Measurements from ENCODE around the gene CCND1. TPM values are rescaled to one million over a fixed set of nuclear protein-coding genes. Genes with fewer than 3 reads are reported as not detected.

The CCND1 gene
- total and polyA plus RNA-seq, 7 experiments from 2014 or later = 0.26 to 4.9 (median 0.84) TPM

DNA sequence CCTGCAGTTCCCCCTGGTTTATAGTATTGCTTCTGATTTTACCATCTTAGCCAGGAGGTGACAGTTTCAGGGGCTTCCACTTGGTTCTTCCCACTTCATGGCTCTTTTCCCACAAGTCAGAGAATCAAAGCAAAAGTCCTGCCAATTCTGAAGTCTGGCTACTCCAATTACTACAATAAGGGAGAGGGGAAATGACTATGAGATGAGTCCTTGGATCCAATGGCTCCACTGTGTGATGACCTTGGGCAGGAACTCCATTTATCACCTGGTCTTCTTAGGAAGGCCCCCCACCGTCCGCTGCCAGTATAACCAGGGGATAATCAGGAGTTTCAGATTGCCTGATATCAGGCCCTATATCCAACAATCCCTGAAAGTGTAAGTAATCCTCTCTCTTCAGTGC lies 31.6 kb upstream of the CCND1 start:
- CTCF ChIA-PET = no interaction called here
- peaks cover 4 to 22% (median 18%) of the 10 kb centered on the region in 5 donors for H3K27me3 Mint-ChIP-seq
- H3K9me3 Mint-ChIP-seq = peaks cover 0 to 27% (median 13%) of the 10 kb centered on the region in 11 donors
- no peak overlapping the region for H3K27ac Mint-ChIP-seq
- H3K36me3 Mint-ChIP-seq = peaks cover 0 to 12% (median 0%) of the 10 kb centered on the region in 5 donors
- POLR2A ChIA-PET = no interaction called here
- no peak overlapping the region for H3K4me3 Mint-ChIP-seq
- no peaks in the 10 kb centered on the region for H3K4me1 Mint-ChIP-seq
- no peak for DNase-seq
- no peak for ATAC-seq
- Histone ChIP-seq H3K4me1 (ENCODE audit: control insufficient read depth in 2 of 2, insufficient read depth in 2 of 2, low read length in 2 of 2) (no peaks in the 10 kb centered on the region), H3K27me3 (ENCODE audit: control insufficient read depth in 2 of 2, insufficient read depth in 2 of 2, low read length in 2 of 2) (no peaks in the 10 kb centered on the region), H3K4me3 (ENCODE audit: low read length) (no peak overlapping the region), H3K36me3 (ENCODE audit: control insufficient read depth in 2 of 3, insufficient read depth in 3 of 3, low read length in 3 of 3) (no peaks in the 10 kb centered on the region), H3K9me3 (ENCODE audit: control insufficient read depth in 2 of 3, low read length in 3 of 3) (peaks cover 0 to 12% (median 0%) of the 10 kb centered on the region in 3 experiments), H3K27ac (ENCODE audit: low read depth, low read length) (no peak overlapping the region)
- intact Hi-C loops (cut with micrococcal nuclease) = no loop called here

DNA sequence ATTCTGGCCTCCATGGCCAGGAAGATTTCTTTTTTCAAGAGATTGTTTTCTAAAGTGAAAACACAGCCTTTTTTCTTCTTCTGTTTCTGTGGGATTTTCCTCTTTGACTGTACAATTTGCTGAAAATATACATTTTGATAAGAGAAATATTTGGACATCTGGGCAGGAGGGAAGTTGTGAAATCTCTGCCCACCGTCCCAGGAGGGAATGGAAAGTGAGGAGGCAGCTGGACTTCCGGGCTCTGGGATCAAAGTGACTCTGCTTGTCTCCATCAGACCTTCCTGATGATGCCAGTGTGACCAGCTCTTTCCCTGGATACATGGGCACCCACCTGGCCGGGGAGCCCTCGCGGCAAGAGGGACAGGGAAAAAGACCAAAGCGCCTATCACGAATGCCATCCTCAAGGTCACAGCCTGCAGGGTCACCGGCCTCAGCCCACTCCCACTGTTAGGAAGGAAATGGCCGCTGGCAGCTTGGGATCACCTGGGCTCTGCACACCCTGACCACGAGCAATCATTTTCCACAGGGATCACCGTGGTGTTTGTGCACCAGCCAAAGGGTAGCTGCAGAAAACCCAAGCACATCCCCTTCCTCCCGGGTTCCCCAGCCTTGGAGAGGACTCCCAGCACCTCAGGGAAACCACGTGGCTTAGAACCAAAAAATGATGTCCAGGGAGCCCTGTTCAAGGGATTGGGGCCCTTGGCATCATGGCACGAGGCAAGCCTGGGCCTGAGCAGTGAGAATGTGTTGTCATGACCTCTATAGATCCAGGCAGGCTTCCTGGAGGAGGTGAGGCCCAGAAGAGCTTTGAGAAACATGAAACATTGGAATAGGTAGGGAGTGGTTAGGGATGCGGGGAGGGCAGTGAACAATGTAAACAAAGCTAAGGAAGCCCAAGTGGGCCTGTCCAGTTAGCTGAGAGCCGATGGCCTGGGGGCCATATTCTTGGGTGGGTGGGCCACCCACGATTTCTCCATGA lies 29.1 kb upstream of the CCND1 start:
- Histone ChIP-seq H3K36me3 (ENCODE audit: control insufficient read depth in 2 of 3, insufficient read depth in 3 of 3, low read length in 3 of 3) (no peaks in the 10 kb centered on the region), H3K27me3 (ENCODE audit: control insufficient read depth in 2 of 2, insufficient read depth in 2 of 2, low read length in 2 of 2) (no peaks in the 10 kb centered on the region), H3K4me3 (ENCODE audit: low read length) (no peak overlapping the region), H3K4me1 (ENCODE audit: control insufficient read depth in 2 of 2, insufficient read depth in 2 of 2, low read length in 2 of 2) (no peaks in the 10 kb centered on the region), H3K27ac (ENCODE audit: low read depth, low read length) (no peak overlapping the region), H3K9me3 (ENCODE audit: control insufficient read depth in 2 of 3, low read length in 3 of 3) (peaks cover 0 to 12% (median 0%) of the 10 kb centered on the region in 3 experiments)
- no peak for DNase-seq
- intact Hi-C loops (cut with micrococcal nuclease) = no loop called here
- Mint-ChIP-seq H3K36me3 (peaks cover 0 to 12% (median 0%) of the 10 kb centered on the region in 5 donors), H3K27me3 (peaks cover 4 to 15% (median 13%) of the 10 kb centered on the region in 5 donors), H3K27ac (no peak overlapping the region), H3K4me1 (no peaks in the 10 kb centered on the region), H3K4me3 (no peak overlapping the region), H3K9me3 (peaks cover 0 to 27% (median 13%) of the 10 kb centered on the region in 11 donors)
- CTCF ChIA-PET = no interaction called here
- no peak for ATAC-seq
- POLR2A ChIA-PET = interaction anchor here (0.7 kb wide), 1 partner anchor 388 kb away, joined by 3 read pairs; no protein-coding TSS in a partner anchor

DNA sequence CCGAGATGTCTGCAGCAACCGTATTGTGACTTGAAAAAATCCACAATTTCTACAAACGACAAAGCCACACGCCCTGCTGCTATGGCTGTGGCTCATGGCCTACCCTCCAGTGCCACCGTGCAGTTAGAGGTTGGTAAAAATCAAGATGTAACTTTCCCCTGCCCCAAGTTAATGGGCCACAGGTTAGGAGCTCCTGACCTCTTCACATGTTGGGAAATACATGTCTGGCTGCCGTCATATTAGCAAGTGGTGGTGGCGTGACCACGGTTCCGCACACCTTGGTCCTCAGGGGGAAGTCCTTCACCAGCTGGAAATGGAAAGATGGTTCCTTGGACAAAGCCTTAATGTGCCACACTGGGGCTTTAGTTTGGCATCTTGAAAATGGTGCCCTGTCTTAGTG lies 27.4 kb upstream of the CCND1 start:
- POLR2A ChIA-PET = no interaction called here
- ATAC-seq = no peak
- H3K36me3 Mint-ChIP-seq = peaks cover 0 to 3% (median 0%) of the 10 kb centered on the region in 5 donors
- H3K27ac Mint-ChIP-seq = no peak overlapping the region
- Histone ChIP-seq H3K36me3 (ENCODE audit: control insufficient read depth in 2 of 3, insufficient read depth in 3 of 3, low read length in 3 of 3) (no peaks in the 10 kb centered on the region), H3K9me3 (ENCODE audit: control insufficient read depth in 2 of 3, low read length in 3 of 3) (peaks cover 0 to 6% (median 0%) of the 10 kb centered on the region in 3 experiments), H3K27ac (ENCODE audit: low read depth, low read length) (no peak overlapping the region), H3K4me3 (ENCODE audit: low read length) (no peak overlapping the region), H3K4me1 (ENCODE audit: control insufficient read depth in 2 of 2, insufficient read depth in 2 of 2, low read length in 2 of 2) (no peaks in the 10 kb centered on the region), H3K27me3 (ENCODE audit: control insufficient read depth in 2 of 2, insufficient read depth in 2 of 2, low read length in 2 of 2) (no peaks in the 10 kb centered on the region)
- no peaks in the 10 kb centered on the region for H3K4me1 Mint-ChIP-seq
- H3K4me3 Mint-ChIP-seq = no peak overlapping the region
- CTCF ChIA-PET = no interaction called here
- intact Hi-C loops (cut with micrococcal nuclease) = no loop called here
- no peak for DNase-seq
- H3K27me3 Mint-ChIP-seq = peaks cover 0 to 21% (median 3%) of the 10 kb centered on the region in 5 donors
- H3K9me3 Mint-ChIP-seq = peaks cover 0 to 10% (median 4%) of the 10 kb centered on the region in 11 donors

DNA sequence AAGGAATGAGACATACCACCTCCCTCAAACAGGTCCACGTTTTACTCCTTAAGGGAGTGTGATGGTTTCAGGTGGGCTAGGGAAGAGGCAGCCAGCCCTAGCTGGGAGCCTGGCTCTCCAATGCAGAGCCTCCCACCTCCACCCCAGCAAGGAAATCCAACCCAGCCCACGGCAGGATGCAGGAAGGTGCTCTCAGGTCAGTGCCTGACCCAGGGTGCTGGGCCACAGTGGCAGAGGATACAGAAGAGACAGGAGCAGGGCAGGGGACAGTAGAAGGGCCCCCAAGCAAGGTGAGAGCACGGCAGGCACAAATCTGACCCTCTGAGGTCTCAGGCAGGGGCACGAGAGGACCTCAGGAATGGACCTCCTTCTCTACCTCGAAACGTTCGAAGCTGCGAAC lies 26.9 kb upstream of the CCND1 start:
- peaks cover under 1 to 23% (median 2%) of the 10 kb centered on the region in 5 donors for H3K27me3 Mint-ChIP-seq
- Histone ChIP-seq H3K36me3 (ENCODE audit: control insufficient read depth in 2 of 3, insufficient read depth in 3 of 3, low read length in 3 of 3) (no peaks in the 10 kb centered on the region), H3K27me3 (ENCODE audit: control insufficient read depth in 2 of 2, insufficient read depth in 2 of 2, low read length in 2 of 2) (no peaks in the 10 kb centered on the region), H3K27ac (ENCODE audit: low read depth, low read length) (no peak overlapping the region), H3K4me3 (ENCODE audit: low read length) (no peak overlapping the region), H3K9me3 (ENCODE audit: control insufficient read depth in 2 of 3, low read length in 3 of 3) (peaks cover 0 to 1% (median 0%) of the 10 kb centered on the region in 3 experiments), H3K4me1 (ENCODE audit: control insufficient read depth in 2 of 2, insufficient read depth in 2 of 2, low read length in 2 of 2) (no peaks in the 10 kb centered on the region)
- ChIA-PET POLR2A (no interaction called here), CTCF (no interaction called here)
- no peaks in the 10 kb centered on the region for H3K4me1 Mint-ChIP-seq
- H3K4me3 Mint-ChIP-seq = no peak overlapping the region
- peaks cover 0 to 6% (median under 1%) of the 10 kb centered on the region in 11 donors for H3K9me3 Mint-ChIP-seq
- intact Hi-C loops (cut with micrococcal nuclease) = no loop called here
- no peaks in the 10 kb centered on the region for H3K36me3 Mint-ChIP-seq
- no peak for ATAC-seq
- H3K27ac Mint-ChIP-seq = no peak overlapping the region
- DNase-seq = no peak

DNA sequence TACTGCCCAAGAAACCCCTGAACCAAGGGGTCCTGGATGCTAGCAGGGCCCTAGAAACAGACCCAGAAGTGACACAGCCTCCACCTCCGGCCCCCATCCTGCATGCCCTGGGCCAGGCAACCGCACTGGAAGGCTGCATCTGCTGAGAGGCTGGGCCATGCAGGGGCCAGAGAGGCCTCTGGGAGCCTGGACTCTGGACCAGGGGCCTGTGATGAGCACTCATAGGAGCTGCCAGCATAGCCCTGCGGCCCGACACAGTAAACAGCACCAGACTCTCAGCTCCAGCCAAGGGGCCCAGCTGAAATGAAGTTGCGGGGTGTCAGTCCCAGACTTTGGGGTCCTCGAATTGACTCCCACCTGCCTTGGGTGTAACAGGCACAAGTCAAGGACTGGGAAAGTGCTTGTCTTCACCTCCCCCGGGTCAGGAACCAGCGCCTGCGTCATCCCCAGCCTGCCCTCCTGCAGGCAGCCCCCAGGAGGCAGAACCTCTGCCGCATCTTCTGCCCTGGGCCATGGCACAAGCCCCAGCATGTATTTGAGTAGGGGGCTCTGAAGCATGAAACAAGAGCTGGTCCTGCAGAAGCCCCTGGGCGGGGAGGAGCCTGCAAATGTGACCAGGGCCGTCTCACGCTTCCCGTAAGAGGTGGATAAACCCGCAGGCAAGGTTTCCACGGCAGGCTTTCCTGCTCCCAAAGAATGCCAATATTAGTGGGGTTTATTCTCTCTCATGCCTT lies 25.2 kb upstream of the CCND1 start:
- H3K27me3 ChIP-seq (ENCODE audit: control insufficient read depth in 2 of 2, insufficient read depth in 2 of 2, low read length in 2 of 2) = no peaks in the 10 kb centered on the region
- no peak overlapping the region for H3K27ac ChIP-seq (ENCODE audit: low read depth, low read length)
- ChIA-PET POLR2A (no interaction called here), CTCF (no interaction called here)
- intact Hi-C loops (cut with micrococcal nuclease) = no loop called here
- no peak for DNase-seq
- H3K4me3 Mint-ChIP-seq = no peak overlapping the region
- H3K36me3 ChIP-seq (ENCODE audit: control insufficient read depth in 2 of 3, insufficient read depth in 3 of 3, low read length in 3 of 3) = no peaks in the 10 kb centered on the region
- no peaks in the 10 kb centered on the region for H3K4me1 Mint-ChIP-seq
- H3K4me3 ChIP-seq (ENCODE audit: low read length) = no peak overlapping the region
- no peaks in the 10 kb centered on the region for H3K9me3 Mint-ChIP-seq
- H3K4me1 ChIP-seq (ENCODE audit: control insufficient read depth in 2 of 2, insufficient read depth in 2 of 2, low read length in 2 of 2) = no peaks in the 10 kb centered on the region
- H3K9me3 ChIP-seq (ENCODE audit: control insufficient read depth in 2 of 3, low read length in 3 of 3) = no peaks in the 10 kb centered on the region
- H3K36me3 Mint-ChIP-seq = no peaks in the 10 kb centered on the region
- ATAC-seq = no peak
- H3K27me3 Mint-ChIP-seq = peaks cover 0 to 23% (median 8%) of the 10 kb centered on the region in 5 donors
- H3K27ac Mint-ChIP-seq = no peak overlapping the region

DNA sequence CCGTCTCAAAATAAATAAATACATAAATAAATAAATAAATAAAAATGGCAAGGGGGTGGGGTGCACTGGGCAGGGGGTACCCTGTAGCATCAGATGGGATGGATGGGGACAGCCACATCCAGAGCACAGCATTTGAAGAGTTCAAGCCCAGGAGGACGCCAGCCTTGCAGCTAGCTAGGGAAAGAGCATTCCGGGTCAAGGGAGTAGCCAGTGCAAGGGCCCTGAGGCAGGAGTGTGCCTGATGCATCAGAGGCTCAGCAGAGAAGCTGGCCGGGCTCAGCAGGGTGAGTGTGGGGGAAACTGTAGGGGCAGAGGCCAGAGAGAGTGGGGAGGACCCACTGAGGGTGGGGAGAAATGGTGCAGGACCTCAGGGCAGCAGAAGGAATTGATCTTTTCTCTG lies 23.7 kb upstream of the CCND1 start:
- Mint-ChIP-seq H3K9me3 (no peaks in the 10 kb centered on the region), H3K36me3 (no peaks in the 10 kb centered on the region), H3K4me3 (no peak overlapping the region), H3K27ac (no peak overlapping the region), H3K4me1 (no peaks in the 10 kb centered on the region), H3K27me3 (peaks cover 3 to 22% (median 8%) of the 10 kb centered on the region in 5 donors)
- DNase-seq = no peak
- Histone ChIP-seq H3K9me3 (ENCODE audit: control insufficient read depth in 2 of 3, low read length in 3 of 3) (no peaks in the 10 kb centered on the region), H3K4me1 (ENCODE audit: control insufficient read depth in 2 of 2, insufficient read depth in 2 of 2, low read length in 2 of 2) (no peaks in the 10 kb centered on the region), H3K36me3 (ENCODE audit: control insufficient read depth in 2 of 3, insufficient read depth in 3 of 3, low read length in 3 of 3) (no peaks in the 10 kb centered on the region), H3K27me3 (ENCODE audit: control insufficient read depth in 2 of 2, insufficient read depth in 2 of 2, low read length in 2 of 2) (no peaks in the 10 kb centered on the region), H3K27ac (ENCODE audit: low read depth, low read length) (no peak overlapping the region), H3K4me3 (ENCODE audit: low read length) (no peak overlapping the region)
- CTCF ChIA-PET = no interaction called here
- ATAC-seq = no peak
- POLR2A ChIA-PET = no interaction called here
- intact Hi-C loops (cut with micrococcal nuclease) = no loop called here
